ENCODE data around the gene LMX1A.

- TF ChIP-seq RARB (CRISPR knock-in tag; IDR thresholded peaks at IDR 0.05), result no peak
- TF ChIP-seq ARNTL (CRISPR knock-in tag; IDR thresholded peaks at IDR 0.05; ENCODE audit: borderline replicate concordance, low read depth), result no peak
- TF ChIP-seq TCF4 (CRISPR knock-in tag; IDR thresholded peaks at IDR 0.05; ENCODE audit: borderline replicate concordance), result no peak
- TF ChIP-seq CREB5 (CRISPR knock-in tag; IDR thresholded peaks at IDR 0.05; ENCODE audit: low read depth), result no peak
- TF ChIP-seq ZNF70 (CRISPR knock-in tag; IDR thresholded peaks at IDR 0.05), result no peak
- no peak for TF ChIP-seq ZNF565 (CRISPR knock-in tag; conservative IDR thresholded peaks at IDR 0.05; ENCODE audit: low read depth)
- no peak for TF ChIP-seq ZC3H10 (CRISPR knock-in tag; IDR thresholded peaks at IDR 0.05)
These were observed 40.3 kb downstream of the LMX1A start for GRCh38 chr1:165316153-165316772.
